Measurements from ENCODE around the gene SOCS1.

- no peak for TF ChIP-seq EZH2phosphoT487 (IDR thresholded peaks at IDR 0.05; ENCODE audit: insufficient read depth, low read depth)
- no peak for TF ChIP-seq EZH2 (IDR thresholded peaks at IDR 0.05; ENCODE audit: insufficient read depth, poor library complexity, severe bottlenecking)
Measured at GRCh38 chr16:11298143-11298900, 42.3 kb upstream of the SOCS1 start.
